ENCODE data around the gene BTRC.

DNA sequence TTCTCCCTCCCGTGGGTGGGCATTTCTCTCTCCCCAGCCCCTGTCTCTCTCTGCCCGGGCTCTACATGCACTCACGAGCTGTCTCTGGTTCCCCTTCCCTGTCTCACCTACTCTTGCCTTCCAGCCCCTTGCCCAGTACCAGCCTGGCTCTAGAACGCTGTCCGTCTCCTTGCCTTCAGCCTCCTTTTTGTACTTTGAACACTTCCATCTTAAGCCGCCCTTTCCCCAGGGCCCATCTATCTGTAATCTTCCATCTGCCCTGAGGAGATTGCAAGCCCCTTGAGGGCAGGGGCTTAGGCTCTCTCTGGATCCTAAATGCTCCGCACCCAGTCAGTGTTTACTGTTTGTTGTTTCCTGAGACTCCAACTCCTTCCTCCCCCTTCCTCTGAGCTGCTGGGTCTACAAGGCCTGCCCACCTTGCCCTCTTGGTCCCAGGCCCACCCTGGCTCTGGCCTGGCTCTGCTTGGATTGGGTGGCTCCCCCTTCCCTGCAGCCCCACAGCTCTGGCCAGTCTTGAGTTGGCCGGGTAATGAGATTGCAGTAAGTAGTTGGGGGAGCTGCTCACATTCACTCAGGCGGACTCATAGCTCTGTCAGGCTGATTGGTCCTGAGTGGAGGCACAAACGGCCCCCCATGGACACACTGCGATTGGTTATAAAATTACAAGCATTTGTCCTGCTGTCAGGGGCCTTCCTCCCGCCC lies 205.8 kb downstream of the BTRC start:
- TF ChIP-seq, protein P1, sequence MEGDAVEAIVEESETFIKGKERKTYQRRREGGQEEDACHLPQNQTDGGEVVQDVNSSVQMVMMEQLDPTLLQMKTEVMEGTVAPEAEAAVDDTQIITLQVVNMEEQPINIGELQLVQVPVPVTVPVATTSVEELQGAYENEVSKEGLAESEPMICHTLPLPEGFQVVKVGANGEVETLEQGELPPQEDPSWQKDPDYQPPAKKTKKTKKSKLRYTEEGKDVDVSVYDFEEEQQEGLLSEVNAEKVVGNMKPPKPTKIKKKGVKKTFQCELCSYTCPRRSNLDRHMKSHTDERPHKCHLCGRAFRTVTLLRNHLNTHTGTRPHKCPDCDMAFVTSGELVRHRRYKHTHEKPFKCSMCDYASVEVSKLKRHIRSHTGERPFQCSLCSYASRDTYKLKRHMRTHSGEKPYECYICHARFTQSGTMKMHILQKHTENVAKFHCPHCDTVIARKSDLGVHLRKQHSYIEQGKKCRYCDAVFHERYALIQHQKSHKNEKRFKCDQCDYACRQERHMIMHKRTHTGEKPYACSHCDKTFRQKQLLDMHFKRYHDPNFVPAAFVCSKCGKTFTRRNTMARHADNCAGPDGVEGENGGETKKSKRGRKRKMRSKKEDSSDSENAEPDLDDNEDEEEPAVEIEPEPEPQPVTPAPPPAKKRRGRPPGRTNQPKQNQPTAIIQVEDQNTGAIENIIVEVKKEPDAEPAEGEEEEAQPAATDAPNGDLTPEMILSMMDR (IDR thresholded peaks at IDR 0.05), result no peak
- no peak for TF ChIP-seq POLR2AphosphoS5 (IDR thresholded peaks at IDR 0.05)

Measured in prostate gland (tissue), 2 donors.